ENCODE measurements around the gene DCC. TPM values are rescaled to one million over a fixed set of nuclear protein-coding genes. Genes with fewer than 3 reads are reported as not detected.

The DCC gene
- total RNA-seq, 4 donors from 2014 or later = 0.94 TPM; not detected in 3

GRCh38 chr18:52750995-52751394 lies 411.0 kb downstream of the DCC start:
- DNase-seq = no peak
- Histone ChIP-seq H3K9me3 (no peaks in the 10 kb centered on the region), H3K36me3 (no peaks in the 10 kb centered on the region), H3K27ac (no peak overlapping the region), H3K4me3 (replicated peaks in 1 of 3) (no peak overlapping the region), H3K4me1 (no peaks in the 10 kb centered on the region), H3K27me3 (no peaks in the 10 kb centered on the region)
- intact Hi-C loops (cut with DNase I) = no loop called here
- WGBS, 2 donors = 85 to 89% methylated on average over 2 of the region's 2 CpGs
- TF ChIP-seq CTCF (IDR thresholded peaks at IDR 0.05) = no peak
- no peak for TF ChIP-seq POLR2A (IDR thresholded peaks at IDR 0.05)

GRCh38 chr18:52764316-52764715 lies 424.3 kb downstream of the DCC start:
- no peak overlapping the region for H3K27ac ChIP-seq
- no peak for DNase-seq
- intact Hi-C loops (cut with DNase I) = no loop called here
- no peaks in the 10 kb centered on the region for H3K36me3 ChIP-seq
- no peaks in the 10 kb centered on the region for H3K27me3 ChIP-seq
- 34 to 71% methylated on average over 3 of the region's 3 CpGs for WGBS, 2 donors
- no peak overlapping the region for H3K4me3 ChIP-seq (replicated peaks in 1 of 3)
- H3K4me1 ChIP-seq = no peaks in the 10 kb centered on the region
- TF ChIP-seq POLR2A (IDR thresholded peaks at IDR 0.05) = no peak
- TF ChIP-seq CTCF (IDR thresholded peaks at IDR 0.05) = no peak
- no peaks in the 10 kb centered on the region for H3K9me3 ChIP-seq

- Histone ChIP-seq H3K36me3 (no peaks in the 10 kb centered on the region), H3K27me3 (no peaks in the 10 kb centered on the region), H3K27ac (no peak overlapping the region), H3K4me3 (replicated peaks in 1 of 3) (no peak overlapping the region), H3K9me3 (no peaks in the 10 kb centered on the region), H3K4me1 (no peaks in the 10 kb centered on the region)
- intact Hi-C loops (cut with DNase I) = no loop called here
- TF ChIP-seq POLR2A (IDR thresholded peaks at IDR 0.05) (no peak), CTCF (IDR thresholded peaks at IDR 0.05) (no peak)
- 77 to 84% methylated on average over 9 of the region's 9 CpGs for WGBS, 2 donors
- DNase-seq = no peak
Measured at GRCh38 chr18:52766002-52766545, 426.1 kb downstream of the DCC start.

- no peaks in the 10 kb centered on the region for H3K9me3 ChIP-seq
- H3K4me1 ChIP-seq = no peaks in the 10 kb centered on the region
- no peaks in the 10 kb centered on the region for H3K27me3 ChIP-seq
- WGBS, 2 donors = 87 to 88% methylated on average over 5 of the region's 5 CpGs
- intact Hi-C loops (cut with DNase I) = no loop called here
- no peak for DNase-seq
- no peak for TF ChIP-seq CTCF (IDR thresholded peaks at IDR 0.05)
- TF ChIP-seq POLR2A (IDR thresholded peaks at IDR 0.05) = no peak
- H3K27ac ChIP-seq = no peak overlapping the region
- H3K36me3 ChIP-seq = no peaks in the 10 kb centered on the region
- no peak overlapping the region for H3K4me3 ChIP-seq (replicated peaks in 1 of 3)
Measured at GRCh38 chr18:52781113-52781512, 441.1 kb downstream of the DCC start.

GRCh38 chr18:52791321-52791720 lies 451.3 kb downstream of the DCC start:
- H3K9me3 ChIP-seq = no peaks in the 10 kb centered on the region
- intact Hi-C loops (cut with DNase I) = no loop called here
- no peaks in the 10 kb centered on the region for H3K36me3 ChIP-seq
- TF ChIP-seq POLR2A (IDR thresholded peaks at IDR 0.05) (no peak), CTCF (IDR thresholded peaks at IDR 0.05) (no peak)
- no peak overlapping the region for H3K27ac ChIP-seq
- H3K4me1 ChIP-seq = no peaks in the 10 kb centered on the region
- no peak overlapping the region for H3K4me3 ChIP-seq (replicated peaks in 1 of 3)
- no peak for DNase-seq
- no peaks in the 10 kb centered on the region for H3K27me3 ChIP-seq
- 50 to 51% methylated on average over 2 of the region's 2 CpGs for WGBS, 2 donors

Measured in thyroid gland (tissue), 4 donors.